HG02943 (cell line): ENCODE data around the gene PXN.

Experiments used
- ATAC-seq: cut with Tn5 transposase; IDR thresholded peaks from one replicate; pipeline ENCODE4 v1.9.1; 2021; ENCODE audit warnings: mild to moderate bottlenecking, low read depth, moderate library complexity; ENCODE audit not compliant: unreplicated experiment

The PXN gene

DNA sequence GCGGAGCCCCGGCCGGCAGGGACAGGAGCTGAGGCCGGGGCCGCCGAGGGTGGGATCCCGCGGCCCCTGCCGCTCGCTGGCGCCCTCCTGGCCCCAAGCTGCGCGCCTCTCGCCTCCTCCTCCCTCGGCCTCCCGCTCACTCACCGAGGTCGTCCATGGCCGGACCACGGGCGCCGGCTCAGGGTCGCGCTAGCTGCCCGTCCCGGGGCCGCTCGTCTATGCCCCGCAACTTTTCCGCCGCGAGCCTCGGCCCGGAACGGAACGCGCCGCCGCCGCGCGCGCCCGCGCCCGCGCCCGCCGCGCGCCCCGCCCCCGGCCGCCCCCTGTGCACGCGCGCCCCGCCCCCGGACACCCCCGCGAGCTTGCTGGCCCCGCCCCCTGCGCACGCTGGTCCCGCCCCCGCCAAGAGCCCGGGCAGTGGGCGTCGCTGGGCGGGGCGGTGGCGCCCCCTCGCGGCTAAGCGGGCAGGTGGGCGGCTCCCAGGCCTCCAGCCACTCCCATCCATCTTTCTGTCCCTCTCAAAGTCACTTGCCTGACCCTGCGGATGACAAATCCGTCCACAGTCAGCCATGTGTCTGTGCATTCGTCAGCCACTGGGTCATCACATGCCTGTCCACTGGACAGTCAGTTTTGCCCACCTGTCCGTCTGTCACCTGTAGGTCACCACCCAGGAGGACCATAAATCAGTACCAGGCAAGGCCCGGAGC, at the start of gene PXN:
PXN (minus strand) TSS at position 258 of the 707 bp plus-strand sequence; CDS start at position 157, 101 bp downstream.
- ATAC-seq: peak; percentile 59

DNA sequence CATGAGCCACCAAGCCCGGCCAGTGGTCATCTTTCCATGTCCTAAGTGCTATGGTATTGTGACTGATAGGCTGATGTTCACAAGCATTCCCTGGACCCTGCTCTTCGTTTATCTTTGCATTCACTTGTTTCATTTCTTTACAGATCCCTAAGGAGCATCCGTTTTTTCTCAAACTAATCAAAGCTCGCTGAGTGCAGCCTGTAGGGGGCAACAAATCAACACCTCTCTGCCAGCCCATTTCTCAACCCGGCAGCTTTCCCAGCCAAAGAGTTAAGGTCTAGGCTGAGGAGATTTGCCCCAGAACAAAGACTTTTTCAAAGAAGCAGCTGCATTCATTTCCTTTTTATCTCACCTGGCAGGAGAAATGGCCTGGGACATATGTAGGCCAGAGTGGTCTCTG, 48.7 kb upstream of the PXN start:
- no peak for ATAC-seq

DNA sequence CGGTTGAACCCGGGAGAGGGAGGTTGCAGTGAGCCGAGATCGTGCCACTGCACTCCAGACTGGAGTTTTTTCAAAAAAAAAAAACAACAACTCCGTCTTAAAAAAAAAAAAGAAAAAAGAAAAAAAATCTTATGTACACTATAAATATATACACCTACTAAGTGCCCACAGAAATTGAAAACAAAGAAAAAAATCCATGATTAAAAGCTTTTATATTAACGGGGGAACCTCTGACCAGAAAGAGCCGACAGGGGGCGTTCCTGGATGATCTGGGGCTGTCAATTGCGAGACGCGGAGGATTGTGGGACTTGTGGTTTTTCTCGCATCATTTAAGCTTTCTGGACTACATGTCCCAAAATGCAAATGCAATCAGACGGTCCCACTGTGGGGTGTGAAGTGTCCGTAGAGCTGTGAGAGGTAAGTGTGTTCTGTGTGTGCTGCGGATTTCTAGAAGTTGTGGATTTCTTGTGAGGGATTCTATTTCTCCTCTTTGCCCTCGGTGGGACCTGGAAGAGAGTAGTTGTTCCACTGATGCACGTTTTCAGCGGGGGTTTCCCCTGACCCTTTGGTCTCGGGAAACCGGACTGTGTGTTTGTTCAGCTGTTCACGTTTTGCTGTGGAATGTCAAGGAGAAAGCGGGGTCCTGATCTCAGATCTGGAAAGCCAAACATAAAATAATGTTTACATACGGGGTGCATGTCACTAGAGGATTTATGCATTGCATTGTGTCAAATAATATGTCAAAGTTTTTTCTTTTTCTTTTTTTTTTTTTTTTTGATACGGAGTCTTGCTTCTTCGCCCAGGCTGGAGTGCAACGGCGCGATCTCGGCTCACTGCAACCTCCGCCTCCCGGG, 36.7 kb upstream of the PXN start, which contains the start of gene SIRT4:
SIRT4 (plus strand) TSS at position 360 of the 854 bp plus-strand sequence. CDS start 1,241 bp downstream, outside the sequence.
- ATAC-seq: peak; percentile 96

DNA sequence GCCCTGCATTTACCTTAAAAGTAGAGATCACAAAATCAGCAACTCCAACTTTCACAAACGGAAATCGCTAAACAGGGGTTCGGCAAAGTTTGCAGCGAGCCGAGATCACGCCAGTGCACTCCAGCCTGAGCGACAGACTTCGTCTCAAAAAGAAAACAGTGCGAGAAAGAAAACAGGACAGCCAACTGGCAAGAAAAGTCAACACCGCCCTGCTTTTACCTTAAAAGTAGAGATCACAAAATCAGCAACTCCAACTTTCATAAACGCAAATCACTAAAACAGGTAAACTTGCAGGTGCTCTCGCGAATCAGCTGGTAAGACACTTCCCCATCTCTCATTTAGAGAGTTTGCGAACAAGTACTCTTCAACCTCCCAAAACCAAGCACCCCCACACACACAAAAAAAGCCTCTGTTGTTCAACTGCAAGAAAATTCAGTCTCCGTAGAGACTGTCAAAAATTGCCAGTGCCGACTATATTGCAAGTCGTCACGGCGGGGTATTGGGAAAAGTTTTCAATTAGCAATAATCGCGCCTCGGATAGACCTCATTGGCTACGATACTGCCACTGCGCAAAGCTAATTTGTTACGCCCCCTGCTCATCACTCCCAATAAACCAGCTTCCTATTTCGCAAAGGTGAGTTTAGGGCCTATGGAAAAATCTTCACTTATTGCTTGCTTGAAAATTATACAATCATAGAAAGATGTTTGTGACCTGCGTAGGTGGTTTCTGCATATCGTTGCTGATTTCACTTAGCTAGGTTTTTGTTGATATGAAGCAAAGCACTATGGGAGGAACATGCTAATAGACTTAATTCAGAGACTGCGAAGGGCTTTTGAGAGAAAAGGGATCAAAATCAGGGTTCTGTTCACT, 27.4 kb upstream of the PXN start, which contains the start of gene RNU4-1:
RNU4-1 (minus strand) TSS at position 577 of the 871 bp plus-strand sequence.
- peak; percentile 44 for ATAC-seq

DNA sequence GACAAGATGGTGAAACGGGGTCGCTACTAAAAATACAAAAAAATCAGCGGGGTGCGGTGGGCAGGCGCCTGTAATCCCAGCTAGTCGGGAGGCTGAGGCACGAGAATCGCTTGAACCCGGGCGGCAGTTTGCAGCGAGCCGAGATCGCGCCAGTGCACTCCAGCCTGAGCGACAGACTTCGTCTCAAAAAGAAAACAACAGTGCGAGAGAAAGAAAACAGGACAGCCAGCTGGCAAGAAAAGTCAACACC, 26.8 kb upstream of the PXN start:
- peak; percentile 10 for ATAC-seq

DNA sequence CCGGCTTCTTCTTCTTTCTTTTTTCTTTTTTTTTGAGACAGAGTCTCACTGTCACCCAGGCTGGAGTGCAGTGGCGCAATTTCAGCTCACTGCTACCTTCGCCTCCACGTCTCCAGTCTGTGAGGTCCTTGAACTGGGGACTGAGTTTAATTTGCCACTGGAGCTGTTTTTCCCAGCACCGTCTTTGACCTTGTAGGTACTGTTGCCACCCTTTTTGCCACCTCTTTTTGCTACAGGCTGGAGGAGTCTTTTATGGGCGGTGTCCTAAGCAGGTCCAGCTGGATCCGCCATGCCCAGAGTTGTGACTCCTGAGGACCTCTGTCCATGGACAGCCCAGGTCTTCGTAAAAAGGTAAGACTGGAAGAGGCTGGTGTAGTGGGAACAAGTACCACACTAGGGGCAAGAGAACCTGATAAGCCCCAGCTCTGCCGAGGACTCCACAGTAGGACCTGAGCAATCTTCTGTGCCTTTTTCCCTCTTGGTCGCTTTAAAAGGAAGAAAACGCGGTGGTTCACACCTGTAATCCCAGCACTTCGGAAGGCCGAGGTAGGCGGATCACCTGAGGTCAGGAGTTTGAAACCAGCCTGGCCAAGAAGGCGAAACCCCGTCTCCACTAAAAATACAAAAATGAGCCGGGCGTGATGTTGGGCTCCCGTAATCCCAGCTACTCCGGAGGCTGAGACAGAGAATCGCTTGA, 25.2 kb upstream of the PXN start:
- no peak for ATAC-seq

DNA sequence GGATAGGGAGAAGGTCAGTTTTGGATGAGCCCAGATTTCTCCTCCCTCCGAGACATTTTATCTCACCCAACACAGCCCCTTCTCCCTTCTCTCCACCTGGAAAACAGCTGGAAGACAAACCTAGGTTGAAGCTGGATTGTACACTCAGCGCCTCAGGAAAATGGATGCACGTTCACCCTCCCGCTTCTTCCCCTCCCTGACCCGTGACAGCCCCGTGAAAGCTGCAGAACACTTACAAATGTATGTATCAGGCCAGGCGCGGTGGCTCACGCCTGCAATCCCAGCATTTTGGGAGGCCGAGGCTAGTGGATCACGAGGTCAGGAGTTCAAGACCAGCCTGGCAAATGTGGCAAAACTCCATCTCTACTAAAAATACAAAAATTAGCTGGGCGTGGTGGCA, 22.0 kb upstream of the PXN start:
- ATAC-seq: no peak

DNA sequence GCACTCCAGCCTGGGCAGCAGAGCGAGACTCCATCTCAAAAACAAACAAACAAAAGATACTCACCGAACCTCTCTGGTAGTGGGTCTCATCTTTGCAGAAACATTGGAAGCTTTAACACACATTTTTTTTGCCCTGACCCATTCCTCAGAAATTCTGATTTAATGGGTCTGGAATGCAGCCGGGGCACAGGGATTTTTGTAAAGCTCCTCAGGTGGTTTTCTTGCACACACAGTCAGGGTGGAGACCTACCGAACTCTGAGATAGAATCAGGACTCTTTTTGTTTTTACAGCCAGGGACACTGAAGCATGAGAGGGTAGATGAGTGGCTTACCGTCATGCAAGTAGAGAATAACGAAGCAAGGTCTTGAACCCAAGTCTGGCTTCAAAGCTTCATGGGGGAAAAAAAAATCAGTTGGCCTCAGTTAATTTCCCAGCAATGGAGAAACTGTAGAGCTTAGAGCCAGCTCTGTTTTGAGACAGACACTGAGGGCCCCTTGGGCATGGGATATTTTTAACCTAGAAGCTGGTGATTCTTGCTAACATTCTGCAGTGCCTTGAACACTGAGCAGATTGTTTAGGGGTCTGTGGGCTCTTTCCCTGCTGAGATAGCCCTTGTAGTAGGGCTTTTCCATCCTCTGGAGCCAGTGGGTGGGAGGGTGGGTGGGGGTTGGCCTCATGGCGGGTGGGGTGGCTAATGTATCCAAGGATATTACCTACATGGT, 21.4 kb upstream of the PXN start:
- ATAC-seq: no peak

DNA sequence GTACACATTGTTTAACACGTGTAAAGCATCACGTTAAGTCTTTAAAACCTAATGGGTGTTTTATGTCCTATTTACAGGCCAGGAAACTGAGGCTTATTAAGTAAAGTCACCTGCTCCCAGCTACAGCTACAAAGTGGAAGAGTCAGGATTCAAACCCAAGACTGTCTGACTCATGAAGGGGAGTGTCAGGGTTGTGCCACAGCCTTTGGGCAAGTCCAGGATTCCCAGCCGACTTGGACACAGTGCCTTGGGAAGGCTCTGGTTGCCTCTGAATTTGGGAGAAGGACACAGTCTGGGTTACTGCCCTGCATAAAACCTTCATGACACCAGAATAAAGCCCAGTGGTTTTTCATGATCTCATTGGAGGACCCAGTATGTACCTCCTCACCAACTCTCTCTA, 18.9 kb upstream of the PXN start:
- ATAC-seq: no peak

DNA sequence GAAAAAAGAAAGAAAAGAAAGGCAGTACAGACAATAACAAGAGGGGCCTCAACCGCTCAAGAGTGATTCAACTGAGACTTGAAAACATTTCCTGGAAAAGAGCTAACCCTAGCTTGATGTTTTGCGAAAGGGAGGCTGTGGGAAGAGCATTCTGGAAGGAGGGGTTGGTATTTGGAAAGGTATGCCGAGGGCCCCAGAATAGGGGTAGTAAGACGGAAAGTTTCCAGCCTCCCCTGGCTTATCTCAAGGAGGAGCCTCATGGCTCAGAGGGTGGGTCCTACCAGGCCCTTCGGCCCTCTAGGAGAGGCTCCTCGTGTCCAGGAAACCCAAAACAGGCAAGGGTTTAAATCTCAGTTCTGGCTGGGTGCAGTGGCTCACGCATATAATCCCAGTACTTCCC, 17.8 kb upstream of the PXN start:
- no peak for ATAC-seq

DNA sequence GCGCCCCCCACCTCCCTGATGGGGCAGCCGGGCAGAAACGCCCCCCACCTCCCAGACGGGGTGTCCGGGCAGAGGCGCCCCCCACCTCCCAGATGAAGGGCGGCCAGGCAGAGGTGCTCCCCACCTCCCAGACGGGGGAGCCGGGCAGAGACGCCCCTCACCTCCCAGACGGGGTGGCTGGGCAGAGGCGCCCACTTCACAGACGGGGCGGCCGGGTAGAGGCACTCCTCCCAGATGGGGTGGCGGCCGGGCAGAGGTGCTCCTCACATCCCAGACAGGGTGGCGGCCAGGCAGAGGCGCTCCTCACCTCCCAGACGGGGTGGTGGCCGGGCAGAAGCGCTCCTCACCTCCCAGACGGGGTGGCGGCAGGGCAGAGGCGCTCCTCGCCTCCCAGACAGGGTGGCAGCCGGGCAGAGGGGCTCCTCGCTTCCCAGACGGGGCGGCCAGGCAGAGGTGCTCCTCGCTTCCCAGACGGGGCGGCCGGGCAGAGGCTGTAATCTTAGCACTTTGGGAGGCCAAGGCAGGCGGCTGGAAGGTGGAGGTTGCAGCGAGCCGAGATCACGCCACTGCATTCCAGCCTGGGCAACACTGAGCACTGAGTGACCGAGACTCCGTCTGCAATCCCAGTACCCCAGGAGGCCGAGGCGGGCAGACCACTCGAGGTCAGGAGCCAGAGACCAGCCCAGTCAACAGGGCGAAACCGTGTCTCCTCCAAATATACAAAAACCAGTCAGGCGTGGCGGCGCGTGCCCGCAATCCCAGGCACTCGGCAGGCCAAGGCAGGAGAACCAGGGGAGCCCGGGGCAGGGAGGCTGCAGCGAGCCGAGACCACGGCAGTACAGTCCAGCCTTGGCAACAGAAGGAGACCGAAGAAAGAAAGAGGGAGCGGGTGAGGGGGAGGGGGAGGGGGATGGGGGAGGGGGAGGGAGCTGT, 12.9 kb upstream of the PXN start:
- no peak for ATAC-seq

DNA sequence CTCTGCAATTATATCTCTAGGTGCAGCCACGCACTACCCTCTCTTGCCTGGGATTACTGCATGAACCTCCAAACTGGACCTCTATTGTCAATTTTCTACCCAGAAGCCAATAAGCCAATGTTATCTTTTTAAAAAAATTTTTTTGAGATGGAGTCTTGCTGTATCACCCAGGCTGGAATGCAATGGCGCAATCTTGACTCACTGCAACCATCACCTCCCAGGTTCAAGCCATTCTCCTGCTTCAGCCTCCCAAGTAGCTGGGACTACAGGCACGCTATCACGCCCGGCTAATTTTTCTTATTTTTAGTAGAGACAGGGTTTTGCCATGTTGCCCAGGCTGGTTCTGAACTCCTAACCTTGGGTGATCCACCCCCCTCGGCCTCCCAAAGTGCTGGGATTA, 11.2 kb upstream of the PXN start:
- ATAC-seq: no peak

DNA sequence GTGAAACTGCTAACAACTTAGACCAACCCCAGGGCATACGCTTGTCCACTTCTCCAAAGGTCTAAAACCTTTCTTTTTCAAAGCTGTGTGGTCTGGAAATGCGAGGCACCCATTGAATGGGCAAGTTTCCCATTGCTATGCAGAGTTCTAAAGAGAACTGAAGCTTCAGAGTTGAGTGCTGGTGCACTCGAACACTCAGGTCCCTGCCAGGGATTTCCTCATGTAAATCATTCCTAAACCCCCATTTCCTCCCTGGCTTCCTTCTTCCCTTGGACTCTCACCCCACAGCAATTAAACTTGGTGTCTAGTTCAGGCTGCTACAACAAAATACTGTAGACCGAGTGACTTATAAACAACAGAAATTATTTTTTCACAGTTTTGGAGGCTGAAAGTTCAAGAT, 2.2 kb upstream of the PXN start:
- no peak for ATAC-seq

DNA sequence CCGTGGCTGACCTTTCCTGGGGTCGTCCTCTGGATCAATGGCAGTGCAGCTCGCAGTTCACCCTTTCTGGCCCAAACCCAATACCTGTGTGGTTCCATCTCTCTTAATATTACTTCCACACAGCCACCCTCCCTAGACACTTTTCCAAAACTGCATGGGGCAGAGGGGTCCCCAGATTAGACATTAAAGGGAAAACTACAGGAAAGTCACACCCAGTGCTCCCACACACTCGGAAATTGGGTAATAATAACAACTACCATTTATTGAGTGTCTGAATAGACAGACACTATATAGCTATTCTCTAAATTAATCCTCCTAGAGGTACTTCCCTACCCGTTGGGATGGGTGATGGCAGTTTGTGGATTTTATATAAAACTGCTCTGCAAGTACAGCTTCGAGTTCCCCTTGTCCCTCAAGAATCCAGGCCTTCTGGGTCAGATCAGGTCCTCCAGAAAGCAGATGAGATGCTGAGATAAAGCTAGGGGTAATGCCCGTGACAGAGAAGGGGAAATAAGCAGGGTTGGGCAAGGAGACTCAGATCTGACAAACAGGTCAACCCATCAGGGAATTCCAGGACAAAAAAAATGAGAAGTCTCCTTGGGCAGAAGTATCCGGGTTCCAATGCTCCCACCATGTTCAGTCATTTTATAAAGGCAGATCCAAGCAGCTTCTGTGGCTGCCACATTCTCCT, 795 bp upstream of the PXN start:
- no peak for ATAC-seq

DNA sequence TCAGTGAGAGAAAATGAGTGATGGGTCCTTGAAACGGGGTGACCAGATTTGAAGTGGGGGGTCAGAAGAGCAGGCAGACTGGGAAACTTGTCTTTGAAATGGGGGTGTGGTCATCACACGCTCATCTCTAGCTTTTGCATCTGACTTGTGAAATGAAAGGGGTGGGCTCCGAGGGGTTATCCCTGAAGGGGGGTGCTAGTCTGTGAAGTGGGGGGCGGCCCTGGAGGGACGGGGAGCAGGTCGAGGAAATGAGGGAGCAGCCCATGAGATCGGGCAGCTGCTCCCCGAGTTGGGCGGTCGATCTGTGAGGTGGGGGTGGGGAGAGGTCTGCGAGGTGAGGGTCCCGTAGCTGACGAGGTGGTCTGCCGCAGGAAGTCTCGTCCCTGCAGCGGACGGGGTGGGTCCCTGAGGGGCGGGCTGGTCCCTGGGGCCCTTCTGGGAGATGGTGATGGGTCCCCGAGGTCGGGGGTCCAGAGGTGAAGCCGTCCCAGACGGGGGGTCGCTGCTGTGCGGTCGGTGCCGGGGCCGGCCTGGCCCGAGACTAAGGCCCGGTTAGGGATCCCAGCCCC, 542 bp downstream of the PXN start:
- ATAC-seq: peak; percentile 17

DNA sequence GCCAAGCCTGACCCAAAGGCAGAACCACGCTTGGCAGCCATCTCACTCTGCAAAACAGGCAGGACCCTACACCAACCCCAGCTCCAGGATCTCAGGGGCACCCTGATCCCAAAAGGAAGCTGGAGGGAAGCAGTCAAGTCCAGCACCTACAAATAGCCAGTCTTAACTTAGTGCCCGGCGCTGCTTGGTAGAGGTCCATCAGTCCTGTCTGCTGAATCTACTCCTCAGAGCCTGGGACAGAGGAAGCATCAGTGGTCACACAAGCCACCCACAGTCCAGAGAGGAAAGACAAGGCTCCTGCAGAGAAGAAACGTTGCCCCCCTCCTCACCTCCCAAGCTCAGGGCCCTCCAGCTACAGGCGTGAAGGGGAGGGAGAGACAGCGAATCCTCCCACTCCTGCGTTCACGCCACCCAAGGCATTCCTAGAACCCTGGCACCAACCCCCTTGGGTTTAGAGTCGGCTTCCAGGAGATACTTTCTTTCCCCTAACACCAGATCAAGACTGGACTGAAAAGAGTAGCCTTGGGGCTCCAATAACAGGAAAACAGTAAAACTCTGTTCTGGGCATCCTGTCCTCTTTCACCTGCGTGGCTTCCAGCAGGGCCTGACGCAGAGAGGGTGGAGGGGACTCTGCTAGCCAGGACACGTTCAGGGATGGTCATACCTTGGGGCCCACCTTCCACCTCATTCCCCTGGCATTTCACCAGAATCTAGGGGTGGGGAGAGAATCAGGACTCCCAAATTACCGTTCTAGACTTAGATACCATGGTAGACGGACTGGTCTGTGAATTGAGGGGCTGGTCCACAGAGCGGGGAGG, 1.2 kb downstream of the PXN start:
- ATAC-seq: no peak

DNA sequence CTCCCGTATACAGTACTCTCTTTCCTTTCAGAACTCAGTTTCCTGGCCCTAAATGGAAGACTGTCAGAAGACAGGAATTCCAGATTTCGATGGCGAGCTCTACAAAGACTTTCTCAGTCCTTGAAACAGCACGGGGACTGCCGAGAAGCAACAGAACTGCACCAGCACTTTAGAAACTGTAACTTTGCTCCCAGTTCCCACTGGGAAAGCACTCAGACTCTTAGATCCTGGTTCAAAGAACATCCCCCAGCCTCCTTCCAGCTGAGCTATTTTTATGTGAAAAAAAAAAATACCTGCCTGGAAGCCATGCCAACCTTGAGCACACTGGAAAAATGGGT, 1.8 kb downstream of the PXN start:
- no peak for ATAC-seq
